GM18909 (cell line): ENCODE results near the gene TAF13.
"Not testable (repeated sequence)": the region's sequence is repeated elsewhere in the genome, so short reads cannot be mapped to it uniquely, and the experiment has no call there.

Experiments used
- ATAC-seq: cut with Tn5 transposase; IDR thresholded peaks from one replicate; pipeline ENCODE4 v1.9.1; 2021; ENCODE audit warnings: mild to moderate bottlenecking; ENCODE audit not compliant: unreplicated experiment, poor library complexity

Gene TAF13

GRCh38 chr1:109050228-109050995 lies 25.4 kb downstream of the TAF13 start:
- ATAC-seq, result no peak

DNA sequence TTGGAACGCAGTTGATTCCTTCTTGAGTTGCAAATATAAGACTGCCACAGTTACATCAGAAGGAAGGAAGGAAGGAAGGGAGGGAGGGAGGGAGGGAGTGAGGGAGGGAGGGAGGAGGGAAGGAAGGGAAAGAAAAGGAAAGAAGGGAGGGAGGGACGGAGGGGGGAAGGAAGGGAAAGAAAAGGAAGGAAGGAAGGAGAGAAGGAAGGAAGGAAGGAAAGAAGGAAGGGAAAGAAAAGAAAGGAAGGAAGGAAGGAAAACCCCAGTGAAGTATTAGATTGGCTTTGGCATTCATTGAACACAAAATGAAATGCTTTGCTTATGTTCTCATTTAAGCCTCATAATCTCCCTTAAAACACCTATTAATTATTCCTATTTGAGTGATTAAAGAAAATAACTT lies 27.5 kb downstream of the TAF13 start:
- ATAC-seq, result no peak

DNA sequence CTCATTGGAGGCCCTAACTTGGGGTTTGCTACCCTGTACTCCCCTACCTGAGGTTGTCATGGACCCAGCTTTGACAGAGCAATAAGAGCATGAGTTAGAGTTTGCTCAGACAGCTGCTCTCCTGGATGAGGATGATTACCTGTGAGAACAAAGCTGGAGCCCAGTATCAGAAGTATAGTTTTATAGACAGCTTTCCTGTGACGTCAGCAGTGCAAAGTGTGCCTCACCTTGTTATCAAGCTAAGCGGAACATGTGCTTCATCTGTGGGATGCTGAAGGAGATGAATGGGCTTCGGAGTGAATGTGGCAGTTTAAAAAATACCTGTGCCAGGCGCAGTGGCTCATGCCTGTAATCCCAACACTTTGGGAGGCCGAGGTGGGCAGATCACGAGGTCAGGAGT lies 28.5 kb downstream of the TAF13 start:
- ATAC-seq, result no peak

GRCh38 chr1:109046671-109047070 lies 29.1 kb downstream of the TAF13 start:
- ATAC-seq, result no peak

DNA sequence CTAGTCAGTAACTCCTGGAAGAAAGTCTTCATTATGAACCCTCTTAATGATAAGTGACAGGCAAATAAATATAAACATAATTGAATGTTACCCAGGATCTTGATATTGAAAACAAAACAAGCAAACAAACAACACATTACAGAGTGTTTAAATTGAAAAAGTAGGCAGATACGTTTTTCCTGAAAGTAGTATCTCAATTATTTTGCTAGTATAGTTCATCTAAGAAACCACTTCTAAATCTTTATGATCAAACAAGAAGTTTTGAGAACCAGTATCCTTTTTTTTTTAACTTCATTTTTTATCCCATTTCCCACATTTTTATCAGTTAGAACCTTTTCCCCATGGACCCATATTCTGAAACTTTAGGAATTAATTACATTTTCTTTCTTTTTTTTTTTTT lies 30.2 kb downstream of the TAF13 start:
- ATAC-seq, result no peak

DNA sequence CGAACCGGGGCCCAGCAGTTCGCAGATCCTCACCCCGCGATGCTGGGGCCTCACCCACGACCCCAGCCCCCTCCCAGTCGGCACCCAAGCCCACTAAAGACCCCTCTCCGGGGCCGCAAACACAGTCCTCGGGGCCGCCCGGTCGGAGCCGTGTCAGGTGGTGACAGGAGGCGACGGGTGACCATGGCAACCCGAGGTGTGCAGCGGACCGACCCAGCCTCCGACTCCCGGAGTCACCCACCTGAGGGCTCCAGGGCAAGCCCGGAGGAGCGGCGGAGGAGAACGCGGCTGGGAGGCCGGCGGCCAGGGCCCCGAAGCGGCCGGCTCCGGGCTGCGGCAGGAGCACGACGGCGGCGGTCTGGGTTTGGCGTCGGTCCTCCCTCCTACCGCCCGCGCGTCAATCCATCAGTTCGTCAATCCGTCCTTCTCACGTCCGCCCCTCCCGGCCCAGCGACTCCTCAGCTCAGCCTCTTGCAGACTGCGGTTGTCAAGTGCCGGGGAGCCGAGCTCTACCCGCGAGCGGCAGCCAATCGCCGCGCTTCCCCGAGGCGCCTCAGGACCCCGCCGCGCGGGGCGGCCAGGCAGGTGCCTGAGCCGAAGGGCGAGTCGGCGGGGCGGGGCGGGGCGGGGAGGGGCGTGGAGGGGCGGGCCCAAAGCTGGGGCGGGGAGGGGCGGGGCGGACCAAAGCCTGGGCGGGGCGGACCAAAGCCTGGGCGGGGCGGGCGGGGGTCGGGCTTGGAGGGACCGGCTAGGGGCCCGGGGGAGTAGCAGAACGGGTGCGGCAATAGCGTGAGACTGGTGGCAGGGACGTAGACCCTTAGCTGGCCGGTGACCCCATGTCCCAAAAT lies 34.0 kb downstream of the TAF13 start, which contains the start of gene WDR47:
TSS of gene WDR47 (minus strand) at position 482 of the 848 bp plus-strand sequence. CDS start 18,590 bp downstream, outside the sequence.
- ATAC-seq, result peak; percentile 96

GRCh38 chr1:109040989-109041620 lies 34.7 kb downstream of the TAF13 start:
- ATAC-seq, result peak; percentile 28

- ATAC-seq, result no peak
Observed at GRCh38 chr1:109040627-109040988, 35.2 kb downstream of the TAF13 start.

- ATAC-seq, result no peak
Observed at GRCh38 chr1:109034382-109034781, 41.4 kb downstream of the TAF13 start.

DNA sequence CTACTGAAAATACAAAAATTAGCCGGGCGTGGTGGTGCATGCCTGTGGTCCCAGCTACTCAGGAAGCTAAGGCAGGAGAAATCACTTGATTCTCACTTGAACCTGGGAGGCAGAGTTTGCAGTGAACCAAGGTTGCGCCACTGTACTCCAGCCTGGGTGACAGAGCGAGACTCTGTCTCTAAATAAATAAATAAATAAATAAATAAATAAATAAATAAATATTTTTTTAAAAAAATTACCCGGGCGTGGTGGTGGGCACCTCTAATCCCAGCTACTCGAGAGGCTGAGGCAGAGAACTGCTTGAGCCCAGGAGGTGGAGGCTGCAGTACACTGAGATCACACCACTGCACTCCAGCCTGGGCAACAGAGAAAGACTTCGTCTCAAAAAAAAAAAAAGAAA lies 46.3 kb downstream of the TAF13 start:
- not testable (repeated sequence) for ATAC-seq

DNA sequence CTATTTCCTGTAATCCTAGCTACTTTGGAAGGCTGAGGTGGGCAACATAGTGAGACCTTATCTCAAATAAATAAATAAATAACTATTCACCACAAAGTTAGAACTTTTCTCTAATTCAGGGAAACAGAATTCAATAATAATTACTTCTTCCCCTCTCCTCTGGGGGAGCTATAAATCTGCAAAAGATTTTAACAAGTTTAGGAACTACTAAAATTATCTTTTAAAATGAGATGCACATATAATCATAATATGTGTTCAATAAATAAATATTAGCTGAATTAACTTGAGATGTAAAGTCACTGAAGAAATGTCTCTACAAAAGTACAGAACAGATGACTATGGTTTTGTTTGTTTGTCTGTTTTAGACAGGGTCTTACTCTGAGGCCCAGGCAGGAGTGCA lies 48.0 kb downstream of the TAF13 start:
- ATAC-seq, result no peak

DNA sequence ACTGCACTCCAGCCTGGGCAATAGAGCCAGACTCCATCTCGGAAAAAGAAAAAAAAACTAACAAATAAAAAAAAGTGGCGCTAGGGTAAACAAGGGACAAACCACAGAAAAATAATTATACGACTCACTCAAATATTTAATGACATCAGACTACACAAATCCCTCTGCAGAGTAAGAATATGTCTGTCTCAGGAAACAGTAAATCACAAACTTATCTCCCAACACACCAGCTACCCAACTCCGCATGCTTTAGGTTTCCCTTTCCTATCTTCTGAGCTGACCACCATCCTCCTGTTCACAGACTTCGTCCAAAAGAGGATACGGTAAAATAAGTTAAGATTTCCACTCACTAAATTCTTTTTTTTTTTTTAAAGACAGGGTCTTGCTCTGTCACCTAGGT lies 50.1 kb downstream of the TAF13 start:
- ATAC-seq, result no peak

GRCh38 chr1:109024646-109025045 lies 51.2 kb downstream of the TAF13 start:
- no peak for ATAC-seq

DNA sequence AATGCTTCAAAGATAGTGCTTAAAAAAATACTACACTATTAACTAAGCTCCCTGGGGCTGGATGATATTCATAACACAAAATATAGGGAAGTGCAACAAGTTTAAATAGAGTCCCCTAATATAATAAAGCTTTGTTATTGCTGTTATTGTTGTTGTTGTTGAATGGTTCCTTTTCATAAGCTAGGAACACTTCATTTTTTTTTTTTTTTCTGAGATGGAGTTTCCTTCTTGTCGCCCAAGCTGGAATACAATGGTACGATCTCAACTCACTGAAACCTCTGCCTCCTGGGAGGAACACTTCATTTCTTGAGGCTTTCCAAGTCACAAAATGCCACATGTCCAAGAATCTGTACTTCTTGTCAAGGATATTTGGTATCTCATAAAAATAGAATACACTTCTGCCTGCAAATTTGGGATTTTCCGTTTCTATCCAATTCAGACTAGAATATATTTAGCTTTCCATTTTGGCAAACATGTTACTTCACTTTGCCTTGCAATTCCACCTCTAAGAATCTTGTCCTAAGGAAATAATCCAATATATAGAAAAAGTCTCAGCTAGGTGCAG lies 55.0 kb downstream of the TAF13 start:
- ATAC-seq, result no peak

GRCh38 chr1:109017719-109018118 lies 58.1 kb downstream of the TAF13 start:
- ATAC-seq, result not testable (repeated sequence)

DNA sequence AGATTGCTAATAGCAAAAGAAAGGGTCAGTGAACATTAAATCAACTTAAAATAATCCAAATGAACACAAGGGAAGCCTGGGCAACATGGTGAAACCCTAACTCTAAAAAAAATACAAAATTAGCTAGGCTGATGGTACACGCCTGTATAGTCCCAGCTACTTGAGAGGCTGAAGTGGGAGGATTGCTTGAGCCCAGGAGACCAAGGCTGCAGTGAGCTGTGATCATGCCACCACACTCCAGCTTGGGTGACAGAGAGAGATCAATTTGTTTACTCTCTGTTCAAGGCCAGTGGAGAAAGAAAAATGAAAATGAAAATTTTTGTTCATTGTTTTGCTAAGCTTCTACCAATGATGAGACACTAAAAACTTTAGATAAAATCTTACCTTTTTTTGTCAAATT lies 58.7 kb downstream of the TAF13 start:
- ATAC-seq, result no peak
